Coronary artery (tissue), 2 donors: Measurements from ENCODE around the gene LTBP1.

Source experiments
- DNase-seq: peaks from one replicate; pipeline ENCODE4 v3.0.0-alpha.2; 2017; ENCODE audit warnings: low spot score
- H3K27ac ChIP-seq, 2 donors: fragments of 200-600 bp; sonication (generic); one replicate each; pipeline ENCODE4 v1.5.1; 2016 to 2019
- H3K4me3 ChIP-seq: fragments of 200-600 bp; sonication (generic); 2 replicates; pipeline ENCODE4 v1.5.1; 2016; ENCODE audit warnings: mild to moderate bottlenecking, moderate library complexity
- TF ChIP-seq, protein P1 (sequence below): fragments of 200-600 bp; sonication (generic); IDR thresholded peaks from one replicate; pipeline ENCODE4 v1.5.1; 2019; ENCODE audit warnings: antibody characterized with exemption

LTBP1 gene

DNA sequence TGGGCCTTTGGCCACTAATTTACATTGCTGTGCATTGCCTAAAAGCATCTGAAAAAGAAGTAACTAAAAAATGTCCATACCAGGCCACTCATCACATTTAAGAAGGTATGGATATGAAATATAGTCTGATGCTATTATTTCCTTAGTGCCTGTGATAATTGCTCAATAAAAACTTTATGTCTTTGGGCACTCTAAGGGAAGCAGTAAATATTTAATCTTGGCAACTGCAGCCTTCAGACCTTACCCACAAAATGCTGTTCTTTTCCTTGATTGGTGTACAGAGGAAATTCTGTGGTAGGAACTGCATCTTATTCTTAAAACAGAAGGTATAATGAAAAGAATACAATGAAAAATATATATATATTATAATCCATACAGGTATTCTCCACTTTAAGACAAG lies 403.9 kb downstream of the LTBP1 start:
- TF ChIP-seq, protein P1, sequence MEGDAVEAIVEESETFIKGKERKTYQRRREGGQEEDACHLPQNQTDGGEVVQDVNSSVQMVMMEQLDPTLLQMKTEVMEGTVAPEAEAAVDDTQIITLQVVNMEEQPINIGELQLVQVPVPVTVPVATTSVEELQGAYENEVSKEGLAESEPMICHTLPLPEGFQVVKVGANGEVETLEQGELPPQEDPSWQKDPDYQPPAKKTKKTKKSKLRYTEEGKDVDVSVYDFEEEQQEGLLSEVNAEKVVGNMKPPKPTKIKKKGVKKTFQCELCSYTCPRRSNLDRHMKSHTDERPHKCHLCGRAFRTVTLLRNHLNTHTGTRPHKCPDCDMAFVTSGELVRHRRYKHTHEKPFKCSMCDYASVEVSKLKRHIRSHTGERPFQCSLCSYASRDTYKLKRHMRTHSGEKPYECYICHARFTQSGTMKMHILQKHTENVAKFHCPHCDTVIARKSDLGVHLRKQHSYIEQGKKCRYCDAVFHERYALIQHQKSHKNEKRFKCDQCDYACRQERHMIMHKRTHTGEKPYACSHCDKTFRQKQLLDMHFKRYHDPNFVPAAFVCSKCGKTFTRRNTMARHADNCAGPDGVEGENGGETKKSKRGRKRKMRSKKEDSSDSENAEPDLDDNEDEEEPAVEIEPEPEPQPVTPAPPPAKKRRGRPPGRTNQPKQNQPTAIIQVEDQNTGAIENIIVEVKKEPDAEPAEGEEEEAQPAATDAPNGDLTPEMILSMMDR: no peak
- Histone ChIP-seq H3K4me3 (no peak overlapping the region), H3K27ac (no peak overlapping the region)
- no peak for DNase-seq

DNA sequence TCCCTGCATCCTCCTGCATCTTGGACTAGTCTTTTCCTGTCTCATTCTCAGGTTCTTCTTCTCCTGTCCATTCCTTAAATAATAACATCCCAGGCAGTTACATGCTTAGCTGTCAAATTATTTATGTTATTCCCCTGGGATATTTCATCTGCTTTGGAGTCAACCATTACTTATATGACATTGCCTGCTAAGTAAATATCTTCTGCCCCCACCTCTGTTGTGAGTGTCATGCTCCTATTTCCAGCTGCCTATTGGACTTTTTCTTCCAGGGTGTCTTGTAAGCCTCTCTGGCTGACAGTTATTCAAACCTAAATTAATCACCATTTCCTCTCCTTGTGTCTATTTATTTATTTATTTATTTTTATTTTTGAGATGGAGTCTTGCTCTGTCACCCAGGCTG lies 405.0 kb downstream of the LTBP1 start:
- no peak overlapping the region for H3K27ac ChIP-seq
- TF ChIP-seq, protein P1: no peak
- H3K4me3 ChIP-seq: no peak overlapping the region
- DNase-seq: no peak

DNA sequence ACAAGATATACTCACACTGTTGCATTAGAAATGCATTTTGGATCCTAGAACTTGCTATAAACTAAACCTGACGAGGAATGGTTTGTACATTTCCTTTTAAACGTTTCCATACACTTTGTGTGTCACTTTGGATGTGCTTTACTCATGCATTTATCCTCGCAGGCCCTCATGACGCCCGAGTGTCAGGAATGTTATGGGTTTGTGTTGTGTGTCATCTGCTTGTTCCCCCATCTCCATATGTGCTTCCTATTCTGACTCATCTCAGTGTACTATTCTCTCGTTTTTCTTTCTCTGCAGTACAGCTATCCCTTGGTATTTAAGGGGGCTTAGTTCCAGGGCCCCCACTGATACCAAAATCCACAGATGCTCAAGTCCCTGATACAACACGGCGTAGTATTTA lies 408.2 kb downstream of the LTBP1 start:
- no peak overlapping the region for H3K4me3 ChIP-seq
- TF ChIP-seq, protein P1: no peak
- no peak for DNase-seq
- no peak overlapping the region for H3K27ac ChIP-seq

DNA sequence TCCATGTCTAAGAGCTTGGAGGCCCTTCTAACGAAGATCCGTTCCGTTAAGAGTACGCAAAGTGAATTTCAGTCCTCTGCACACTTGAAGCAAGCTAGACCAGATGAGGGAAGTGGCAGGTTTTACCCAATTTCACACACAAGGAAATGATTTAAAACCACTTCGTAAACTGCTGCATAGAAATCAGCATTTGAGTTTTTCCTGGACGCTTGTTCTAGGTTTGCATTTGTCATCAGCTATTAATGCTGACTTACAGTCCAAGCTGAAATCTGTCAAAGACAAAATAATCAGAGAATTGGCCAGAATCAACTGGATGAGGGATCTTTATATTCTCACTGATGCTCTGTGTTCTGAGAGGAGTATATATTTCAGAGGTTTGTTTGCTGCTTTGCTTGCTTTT lies 412.1 kb downstream of the LTBP1 start:
- Histone ChIP-seq H3K4me3 (no peak overlapping the region), H3K27ac (peak overlapping the region in 1 of 2 donors; percentile 25)
- TF ChIP-seq, protein P1: no peak
- no peak for DNase-seq

GRCh38 chr2:33363325-33364298 lies 416.9 kb downstream of the LTBP1 start:
- Histone ChIP-seq H3K4me3 (no peak overlapping the region), H3K27ac (peak overlapping the region; percentile 74 to 90)
- TF ChIP-seq, protein P1: no peak
- no peak for DNase-seq

- no peak for DNase-seq
- TF ChIP-seq, protein P1: no peak
- peak overlapping the region; percentile 74 to 90 for H3K27ac ChIP-seq
- no peak overlapping the region for H3K4me3 ChIP-seq
Measured at GRCh38 chr2:33365264-33365970, 418.7 kb downstream of the LTBP1 start.
